ENCODE results near the gene RPUSD2.

- no peak for TF ChIP-seq YY1 (IDR thresholded peaks at IDR 0.05; ENCODE audit: insufficient read depth, insufficient read length)
- TF ChIP-seq SUZ12 (IDR thresholded peaks at IDR 0.05; ENCODE audit: extremely low read depth, insufficient read depth, insufficient read length) = no peak
Observed at GRCh38 chr15:40543631-40544294, 25.3 kb upstream of the RPUSD2 start.

Measured in NT2/D1 (cell line).